HG03558 (cell line): ENCODE measurements around the gene ATP2C1.
"Not testable (repeated sequence)": the region's sequence is repeated elsewhere in the genome, so short reads cannot be mapped to it uniquely, and the experiment has no call there.

ENCODE experiments used
- ATAC-seq: cut with Tn5 transposase; IDR thresholded peaks from one replicate; pipeline ENCODE4 v1.9.1; 2021; ENCODE audit warnings: moderate number of reproducible peaks; ENCODE audit not compliant: unreplicated experiment; ENCODE audit errors: extremely low read depth

The ATP2C1 gene

GRCh38 chr3:130972592-130972991 lies 78.7 kb downstream of the ATP2C1 start:
- ATAC-seq, result not testable (repeated sequence)

GRCh38 chr3:130973406-130973805 lies 79.5 kb downstream of the ATP2C1 start:
- no peak for ATAC-seq

GRCh38 chr3:130974201-130974600 lies 80.3 kb downstream of the ATP2C1 start:
- ATAC-seq, result no peak

GRCh38 chr3:130975251-130975650 lies 81.4 kb downstream of the ATP2C1 start:
- ATAC-seq, result no peak

- no peak for ATAC-seq
These were observed 82.8 kb downstream of the ATP2C1 start for GRCh38 chr3:130976706-130977105.

GRCh38 chr3:130979117-130979516 lies 85.2 kb downstream of the ATP2C1 start:
- ATAC-seq, result no peak

GRCh38 chr3:130981469-130981868 lies 87.6 kb downstream of the ATP2C1 start:
- no peak for ATAC-seq

GRCh38 chr3:130990282-130990681 lies 96.4 kb downstream of the ATP2C1 start:
- no peak for ATAC-seq

GRCh38 chr3:130991126-130991525 lies 97.2 kb downstream of the ATP2C1 start:
- ATAC-seq, result no peak

- no peak for ATAC-seq
These were observed 98.5 kb downstream of the ATP2C1 start for GRCh38 chr3:130992344-130992743.

- ATAC-seq, result no peak
These were observed 103.4 kb downstream of the ATP2C1 start for GRCh38 chr3:130997289-130997688.

- no peak for ATAC-seq
These were observed 107.2 kb downstream of the ATP2C1 start for GRCh38 chr3:131001071-131001470.

- ATAC-seq, result no peak
These were observed 110.7 kb downstream of the ATP2C1 start for GRCh38 chr3:131004603-131005002.

- no peak for ATAC-seq
These were observed 113.4 kb downstream of the ATP2C1 start for GRCh38 chr3:131007256-131007655.

GRCh38 chr3:131007782-131008181 lies 113.9 kb downstream of the ATP2C1 start:
- no peak for ATAC-seq

- ATAC-seq, result no peak
These were observed 114.4 kb downstream of the ATP2C1 start for GRCh38 chr3:131008326-131008725.

GRCh38 chr3:131009698-131010097 lies 115.8 kb downstream of the ATP2C1 start:
- ATAC-seq, result no peak

- no peak for ATAC-seq
These were observed 125.1 kb downstream of the ATP2C1 start for GRCh38 chr3:131018970-131019369.

GRCh38 chr3:131020122-131020693 lies 126.3 kb downstream of the ATP2C1 start:
- no peak for ATAC-seq

GRCh38 chr3:131025539-131025938 lies 131.7 kb downstream of the ATP2C1 start:
- ATAC-seq, result no peak

- ATAC-seq, result peak; percentile 81
These were observed 132.7 kb downstream of the ATP2C1 start, which contains the start of the genes ASTE1 and NEK11 for GRCh38 chr3:131026321-131027151. Gene ASTE1 (minus strand): TSS chr3:131026825. CDS start chr3:131025306, 1,519 bp downstream. Gene NEK11 (plus strand): TSS chr3:131026877. CDS start chr3:131029709, 2,832 bp downstream.

- no peak for ATAC-seq
These were observed 135.0 kb downstream of the ATP2C1 start for GRCh38 chr3:131028844-131029243.
